ENCODE results near the gene FCRL1. TPM values are rescaled to one million over a fixed set of nuclear protein-coding genes. Genes with fewer than 3 reads are reported as not detected.

The FCRL1 gene
- total and polyA plus RNA-seq, 7 donors = 0.03 to 0.40 TPM; not detected in 5

DNA sequence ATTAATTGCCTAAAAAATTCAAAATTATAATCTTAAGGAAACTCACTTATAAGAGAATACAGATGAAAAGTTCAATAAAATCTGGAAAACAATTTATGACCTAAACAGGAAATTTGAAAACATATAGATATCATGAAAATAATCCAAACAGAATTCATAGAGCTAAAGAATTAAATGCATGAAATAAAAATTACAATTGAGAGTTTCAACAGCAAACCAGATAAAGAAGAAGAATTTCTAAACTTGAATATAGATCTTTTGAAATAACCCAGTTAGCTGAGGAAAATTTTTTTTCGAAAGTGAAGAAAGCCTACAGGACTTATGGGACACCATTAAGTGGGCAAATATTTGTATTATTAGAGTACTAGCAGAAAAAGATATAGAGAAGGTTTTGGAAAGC lies 6.7 kb downstream of the FCRL1 start:
- TF ChIP-seq, protein P1, sequence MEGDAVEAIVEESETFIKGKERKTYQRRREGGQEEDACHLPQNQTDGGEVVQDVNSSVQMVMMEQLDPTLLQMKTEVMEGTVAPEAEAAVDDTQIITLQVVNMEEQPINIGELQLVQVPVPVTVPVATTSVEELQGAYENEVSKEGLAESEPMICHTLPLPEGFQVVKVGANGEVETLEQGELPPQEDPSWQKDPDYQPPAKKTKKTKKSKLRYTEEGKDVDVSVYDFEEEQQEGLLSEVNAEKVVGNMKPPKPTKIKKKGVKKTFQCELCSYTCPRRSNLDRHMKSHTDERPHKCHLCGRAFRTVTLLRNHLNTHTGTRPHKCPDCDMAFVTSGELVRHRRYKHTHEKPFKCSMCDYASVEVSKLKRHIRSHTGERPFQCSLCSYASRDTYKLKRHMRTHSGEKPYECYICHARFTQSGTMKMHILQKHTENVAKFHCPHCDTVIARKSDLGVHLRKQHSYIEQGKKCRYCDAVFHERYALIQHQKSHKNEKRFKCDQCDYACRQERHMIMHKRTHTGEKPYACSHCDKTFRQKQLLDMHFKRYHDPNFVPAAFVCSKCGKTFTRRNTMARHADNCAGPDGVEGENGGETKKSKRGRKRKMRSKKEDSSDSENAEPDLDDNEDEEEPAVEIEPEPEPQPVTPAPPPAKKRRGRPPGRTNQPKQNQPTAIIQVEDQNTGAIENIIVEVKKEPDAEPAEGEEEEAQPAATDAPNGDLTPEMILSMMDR (IDR thresholded peaks at IDR 0.05) = no peak
- no peak for ATAC-seq
- 63 to 77% (median 72%) methylated on average over 1 of the region's 1 CpG for WGBS, 3 donors
- no peak overlapping the region for H3K4me3 ChIP-seq
- no peaks in the 10 kb centered on the region for H3K27me3 ChIP-seq (ENCODE audit: insufficient read depth in 3 of 3, low read length in 2 of 3)
- H3K36me3 ChIP-seq (ENCODE audit: insufficient read depth in 1 of 2, low read depth in 1 of 2) = no peaks in the 10 kb centered on the region
- no peak overlapping the region for H3K27ac ChIP-seq
- H3K9me3 ChIP-seq = no peaks in the 10 kb centered on the region
- intact Hi-C loops (cut with DNase I) = no loop called here
- no peak for DNase-seq
- H3K4me1 ChIP-seq = no peaks in the 10 kb centered on the region

DNA sequence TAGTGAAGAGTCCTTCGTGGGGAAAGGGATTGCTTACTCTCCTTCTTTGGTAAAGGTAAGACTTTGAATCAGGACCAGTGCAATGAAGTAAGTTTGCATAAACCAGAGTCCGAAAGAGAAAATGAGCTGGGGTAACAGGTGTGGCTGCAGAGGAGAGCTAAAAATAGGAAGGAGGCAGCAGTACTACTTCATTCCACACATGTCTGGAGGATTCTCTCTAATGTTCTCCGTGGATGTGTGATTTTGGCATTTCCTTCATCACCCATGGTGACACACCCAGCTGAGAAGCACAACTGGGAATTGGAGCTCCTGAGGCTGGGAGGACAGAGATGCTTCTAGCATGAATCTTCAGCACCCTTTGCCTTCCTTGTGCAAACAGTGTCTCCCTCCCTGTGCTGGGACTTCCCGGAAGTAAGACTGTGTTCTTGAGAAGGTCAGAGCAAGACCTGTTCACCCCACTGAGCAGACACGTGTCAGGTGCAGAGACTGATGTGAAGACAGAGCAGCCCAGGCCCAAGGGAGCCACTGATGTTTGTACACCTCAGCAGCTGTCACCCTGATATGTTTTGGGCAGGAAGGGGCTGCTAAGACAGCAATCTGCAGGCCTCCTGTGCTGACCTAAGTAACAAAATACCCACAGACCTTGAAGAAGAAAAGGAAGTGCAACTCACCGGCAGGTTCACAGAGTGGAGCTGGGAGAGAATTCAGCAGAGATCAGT lies 13.3 kb downstream of the FCRL1 start:
- H3K9me3 ChIP-seq = no peaks in the 10 kb centered on the region
- WGBS, 3 donors = 51 to 57% (median 55%) methylated on average over 6 of the region's 6 CpGs
- no peaks in the 10 kb centered on the region for H3K36me3 ChIP-seq (ENCODE audit: insufficient read depth in 1 of 2, low read depth in 1 of 2)
- no peaks in the 10 kb centered on the region for H3K4me1 ChIP-seq
- H3K27ac ChIP-seq = no peak overlapping the region
- DNase-seq (no peak), ATAC-seq (no peak)
- intact Hi-C loops (cut with DNase I) = no loop called here
- no peak overlapping the region for H3K4me3 ChIP-seq
- no peaks in the 10 kb centered on the region for H3K27me3 ChIP-seq (ENCODE audit: insufficient read depth in 3 of 3, low read length in 2 of 3)
- TF ChIP-seq, protein P1 (IDR thresholded peaks at IDR 0.05) = no peak

DNA sequence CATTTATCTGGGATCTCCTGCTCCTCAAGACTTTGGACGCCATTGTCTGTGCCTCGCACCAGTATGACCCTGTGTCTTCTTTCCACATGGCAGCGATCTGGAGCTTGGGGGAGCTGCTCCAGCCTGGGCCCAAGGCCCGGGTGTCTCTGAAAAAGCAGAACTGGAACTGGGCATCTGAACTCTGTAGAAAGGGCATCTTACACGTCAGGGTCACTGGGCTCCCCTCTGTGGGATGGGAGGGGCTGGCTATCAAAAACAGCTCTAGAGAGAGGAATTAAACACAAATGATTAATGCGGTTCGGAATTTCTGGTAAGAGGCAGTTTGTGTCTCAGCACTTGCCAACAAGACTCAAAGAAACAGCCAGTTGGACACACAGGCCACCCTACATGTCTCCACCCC lies 16.1 kb downstream of the FCRL1 start:
- intact Hi-C loops (cut with DNase I) = no loop called here
- H3K36me3 ChIP-seq (ENCODE audit: insufficient read depth in 1 of 2, low read depth in 1 of 2) = no peaks in the 10 kb centered on the region
- DNase-seq = no peak
- no peak overlapping the region for H3K4me3 ChIP-seq
- no peak for ATAC-seq
- WGBS, 3 donors = 76 to 83% (median 77%) methylated on average over 7 of the region's 7 CpGs
- no peaks in the 10 kb centered on the region for H3K27me3 ChIP-seq (ENCODE audit: insufficient read depth in 3 of 3, low read length in 2 of 3)
- H3K27ac ChIP-seq = no peak overlapping the region
- TF ChIP-seq, protein P1 (IDR thresholded peaks at IDR 0.05) = no peak
- H3K9me3 ChIP-seq = no peaks in the 10 kb centered on the region
- no peaks in the 10 kb centered on the region for H3K4me1 ChIP-seq

DNA sequence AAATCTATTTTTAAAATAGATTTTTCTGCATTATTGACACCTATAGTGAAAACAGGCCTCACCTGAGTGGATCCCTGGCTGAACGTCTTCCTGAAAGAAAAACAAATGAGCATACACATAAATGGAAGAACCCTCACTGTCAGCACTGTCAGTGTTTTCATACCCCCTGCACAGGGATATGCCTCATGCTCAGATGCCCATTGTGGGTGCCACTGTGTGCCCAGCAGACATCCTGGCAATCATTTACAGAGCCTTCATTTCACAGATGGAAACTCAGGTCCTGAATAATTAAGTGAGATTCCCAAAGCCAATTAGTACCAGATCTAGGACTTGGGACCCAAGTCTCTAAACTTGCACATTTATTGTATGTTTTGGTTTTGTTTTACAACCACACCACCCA lies 19.9 kb downstream of the FCRL1 start:
- H3K4me3 ChIP-seq = no peak overlapping the region
- no peak for ATAC-seq
- H3K9me3 ChIP-seq = no peaks in the 10 kb centered on the region
- H3K4me1 ChIP-seq = no peaks in the 10 kb centered on the region
- no peaks in the 10 kb centered on the region for H3K27me3 ChIP-seq (ENCODE audit: insufficient read depth in 3 of 3, low read length in 2 of 3)
- TF ChIP-seq, protein P1 (IDR thresholded peaks at IDR 0.05) = no peak
- no peak for DNase-seq
- intact Hi-C loops (cut with DNase I) = no loop called here
- H3K27ac ChIP-seq = no peak overlapping the region
- no peaks in the 10 kb centered on the region for H3K36me3 ChIP-seq (ENCODE audit: insufficient read depth in 1 of 2, low read depth in 1 of 2)
- 63 to 68% (median 65%) methylated on average over 1 of the region's 1 CpG for WGBS, 3 donors

DNA sequence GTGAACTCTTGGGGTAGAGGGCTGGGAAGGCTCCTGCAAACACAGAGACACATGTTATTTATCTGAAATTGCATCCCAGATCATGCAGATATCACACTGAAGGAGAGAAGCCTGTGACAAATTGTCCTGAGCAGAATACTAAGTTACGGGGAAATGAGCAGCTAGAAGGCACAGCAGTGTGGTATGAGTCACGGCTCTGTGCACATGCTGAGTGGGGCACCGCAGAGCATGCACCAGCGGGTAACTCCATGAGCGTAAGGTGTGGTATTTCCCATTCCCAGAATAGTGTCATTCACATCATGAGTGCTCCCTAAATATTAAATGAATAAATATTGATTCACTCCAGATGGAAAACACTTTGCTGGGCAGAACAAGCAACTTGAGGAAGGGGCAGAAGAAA lies 21.7 kb downstream of the FCRL1 start:
- peaks cover 4% of the 10 kb centered on the region for H3K9me3 ChIP-seq
- WGBS, 3 donors = 78 to 83% (median 81%) methylated on average over 5 of the region's 5 CpGs
- H3K27ac ChIP-seq = no peak overlapping the region
- TF ChIP-seq, protein P1 (IDR thresholded peaks at IDR 0.05) = no peak
- H3K27me3 ChIP-seq (ENCODE audit: insufficient read depth in 3 of 3, low read length in 2 of 3) = no peaks in the 10 kb centered on the region
- ATAC-seq (no peak), DNase-seq (no peak)
- intact Hi-C loops (cut with DNase I) = no loop called here
- no peaks in the 10 kb centered on the region for H3K4me1 ChIP-seq
- H3K36me3 ChIP-seq (ENCODE audit: insufficient read depth in 1 of 2, low read depth in 1 of 2) = no peaks in the 10 kb centered on the region
- H3K4me3 ChIP-seq = no peak overlapping the region

All from psoas muscle (tissue), 8 donors.